GM10266 (cell line): ENCODE results near the gene HMX1.

Source experiments
- DNase-seq: peaks from one replicate; pipeline ENCODE4 v3.0.0; 2012; ENCODE audit errors: extremely low spot score
- CTCF ChIP-seq: IDR thresholded peaks from 2 replicates; pipeline ENCODE4 v1.5.1; 2012; ENCODE audit warnings: mild to moderate bottlenecking, low read depth; ENCODE audit not compliant: control insufficient read depth, insufficient read depth; ENCODE audit errors: missing control alignments

The HMX1 gene

GRCh38 chr4:8874896-8875680, 3.4 kb upstream of the HMX1 start:
- no peak for DNase-seq
- TF ChIP-seq CTCF: no peak

- TF ChIP-seq CTCF: no peak
- no peak for DNase-seq
These were observed 2.6 kb upstream of the HMX1 start for GRCh38 chr4:8874003-8874895.

- no peak for DNase-seq
- TF ChIP-seq CTCF: no peak
These were observed 1.0 kb upstream of the HMX1 start for GRCh38 chr4:8872402-8873291.

- no peak for TF ChIP-seq CTCF
- no peak for DNase-seq
These were observed 807 bp downstream of the HMX1 start for GRCh38 chr4:8870647-8871416.

- no peak for DNase-seq
- no peak for TF ChIP-seq CTCF
These were observed 1.6 kb downstream of the HMX1 start for GRCh38 chr4:8869898-8870646.
